Suppressor macrophage (primary cell): ENCODE data around the gene UBE2I.
A peak's percentile ranks its signal among the peaks of the same experiment; 100 is the strongest.
"Not testable (repeated sequence)": the region's sequence is repeated elsewhere in the genome, so short reads cannot be mapped to it uniquely, and the experiment has no call there.

Experiments
- DNase-seq, 4 experiments: peaks; one replicate each; pipeline ENCODE4 v3.0.0-alpha.2; 2020 to 2022

UBE2I gene

GRCh38 chr16:1314399-1315068 is 5.1 kb downstream of the UBE2I start:
- DNase-seq, result no peak

DNA sequence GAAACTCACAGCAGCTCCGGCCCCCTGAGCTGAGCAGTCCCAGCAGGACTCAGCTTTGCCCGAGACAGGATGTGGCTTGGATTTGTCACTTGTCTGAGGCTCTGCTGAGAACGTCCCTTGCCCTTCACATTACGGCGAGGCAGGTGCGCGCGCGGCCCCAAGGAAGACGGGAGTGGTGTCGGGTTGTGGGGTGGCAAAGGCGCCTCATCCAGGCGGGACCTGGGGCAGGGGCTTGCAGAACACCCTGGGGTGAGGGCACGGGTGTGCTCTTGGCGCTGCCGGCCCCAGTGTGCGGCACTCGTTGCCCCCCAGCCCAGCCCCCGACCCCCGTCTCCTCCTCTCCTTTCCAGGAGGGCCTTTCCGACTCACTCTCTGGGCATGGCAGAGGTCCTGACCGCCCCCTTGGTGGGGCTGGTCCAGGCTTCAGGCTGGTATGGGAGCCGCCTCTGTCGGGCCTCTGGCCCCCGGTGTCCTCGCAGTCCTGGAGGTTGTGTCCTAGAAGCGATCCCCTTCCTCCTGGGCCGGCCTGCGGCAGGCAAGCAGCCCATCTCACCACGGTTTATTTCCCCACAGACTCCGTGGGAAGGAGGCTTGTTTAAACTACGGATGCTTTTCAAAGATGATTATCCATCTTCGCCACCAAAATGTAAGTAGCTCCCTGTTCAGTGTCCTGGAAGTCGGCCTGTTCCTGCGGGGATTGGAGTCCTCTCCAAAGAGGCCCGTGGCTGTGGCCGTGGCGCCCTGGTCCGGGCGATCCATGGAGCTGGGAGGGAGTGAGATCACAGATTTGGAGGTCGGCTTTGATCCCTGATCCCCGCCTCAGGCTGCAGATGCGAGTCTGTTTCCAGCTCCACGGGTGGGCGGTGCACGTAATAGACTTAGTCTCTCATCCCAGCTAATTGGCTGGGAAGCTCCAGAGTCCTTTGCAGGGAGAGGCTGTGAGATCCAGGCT is 5.9 kb downstream of the UBE2I start:
- DNase-seq, result no peak

GRCh38 chr16:1316033-1316405 is 6.6 kb downstream of the UBE2I start:
- no peak for DNase-seq

DNA sequence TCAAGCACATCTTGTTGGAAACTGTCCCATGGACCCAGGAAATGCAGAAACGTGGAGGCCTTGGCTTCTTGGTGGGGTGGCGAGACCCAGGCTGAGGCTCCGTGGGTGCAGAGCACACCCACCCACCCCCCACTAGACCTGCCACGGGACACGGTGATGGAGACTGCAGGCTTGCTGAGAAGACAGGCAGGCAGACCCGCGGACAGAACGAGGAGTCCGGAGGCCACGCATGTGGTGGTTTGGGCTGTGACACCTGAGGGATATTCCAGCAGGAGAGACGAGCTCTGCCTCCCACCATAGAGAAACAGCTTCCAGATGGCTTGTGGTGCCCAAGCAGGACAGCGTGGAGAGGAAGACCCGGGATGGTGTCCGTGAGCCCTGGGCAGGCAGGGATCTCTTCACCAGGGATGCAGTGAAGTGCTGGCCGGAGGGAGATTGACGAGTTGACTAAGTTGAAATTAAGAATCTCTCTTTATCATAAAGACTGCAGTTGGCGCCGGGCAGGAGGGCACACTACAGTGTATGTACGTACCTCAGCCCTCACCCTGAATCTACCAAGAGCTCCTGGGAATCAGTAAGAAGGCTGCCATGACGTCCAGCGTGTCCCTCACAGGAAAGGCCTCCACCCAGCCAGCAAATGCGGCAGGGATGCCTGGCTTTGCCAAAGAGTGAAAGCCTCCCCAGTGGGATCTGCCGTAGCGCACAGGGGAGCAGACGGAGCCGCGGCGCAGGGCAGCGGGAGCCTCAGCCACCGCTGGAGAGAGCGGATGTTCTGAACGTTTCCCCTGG is 8.2 kb downstream of the UBE2I start:
- no peak for DNase-seq

DNA sequence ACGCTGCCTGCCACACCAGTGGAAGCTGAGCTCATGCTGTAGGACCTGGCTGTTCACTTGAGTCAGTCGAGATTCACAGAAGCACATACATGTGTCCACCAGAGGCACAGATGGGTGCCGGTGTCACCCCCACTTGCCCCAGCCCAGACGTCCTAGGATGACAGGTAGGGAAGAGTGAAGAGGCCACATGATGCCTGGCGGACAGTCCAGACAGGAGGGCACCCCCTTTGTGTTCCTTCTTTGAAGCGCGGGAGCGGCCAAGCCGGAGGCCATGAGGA is 8.8 kb downstream of the UBE2I start:
- DNase-seq, result no peak

DNA sequence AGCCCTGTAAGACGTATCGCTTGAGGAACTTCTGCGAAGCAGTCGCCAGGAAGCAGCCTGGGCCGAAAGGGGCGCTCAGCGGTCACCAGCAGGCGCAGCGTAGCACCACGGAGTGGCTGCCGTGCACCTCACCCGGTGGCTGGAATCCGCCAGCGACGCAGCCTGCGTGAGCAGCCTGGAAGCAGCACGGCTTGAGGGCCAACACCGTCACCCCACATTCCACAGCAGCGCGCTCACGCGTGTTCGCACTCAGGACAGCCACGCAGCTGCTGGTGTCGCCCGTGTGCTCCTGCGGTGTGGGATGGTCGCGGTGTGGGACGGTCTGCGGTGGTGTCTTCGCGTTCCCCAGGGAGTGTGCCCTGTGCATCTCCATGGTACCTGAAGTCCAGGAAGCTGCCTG is 9.6 kb downstream of the UBE2I start:
- DNase-seq, result no peak

DNA sequence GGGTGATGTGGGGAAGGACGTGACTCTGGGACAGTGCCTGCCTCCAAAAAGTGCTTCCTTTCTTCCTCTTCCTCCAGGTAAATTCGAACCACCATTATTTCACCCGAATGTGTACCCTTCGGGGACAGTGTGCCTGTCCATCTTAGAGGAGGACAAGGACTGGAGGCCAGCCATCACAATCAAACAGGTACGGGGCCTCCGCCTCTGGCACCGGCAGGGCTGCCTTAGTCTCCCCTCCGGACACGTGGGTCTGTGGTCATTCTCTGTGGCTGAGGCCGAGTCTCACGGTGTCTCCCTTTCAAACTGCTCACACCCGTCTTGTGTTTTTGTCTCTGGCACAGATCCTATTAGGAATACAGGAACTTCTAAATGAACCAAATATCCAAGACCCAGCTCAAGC is 10.7 kb downstream of the UBE2I start:
- DNase-seq, result no peak

DNA sequence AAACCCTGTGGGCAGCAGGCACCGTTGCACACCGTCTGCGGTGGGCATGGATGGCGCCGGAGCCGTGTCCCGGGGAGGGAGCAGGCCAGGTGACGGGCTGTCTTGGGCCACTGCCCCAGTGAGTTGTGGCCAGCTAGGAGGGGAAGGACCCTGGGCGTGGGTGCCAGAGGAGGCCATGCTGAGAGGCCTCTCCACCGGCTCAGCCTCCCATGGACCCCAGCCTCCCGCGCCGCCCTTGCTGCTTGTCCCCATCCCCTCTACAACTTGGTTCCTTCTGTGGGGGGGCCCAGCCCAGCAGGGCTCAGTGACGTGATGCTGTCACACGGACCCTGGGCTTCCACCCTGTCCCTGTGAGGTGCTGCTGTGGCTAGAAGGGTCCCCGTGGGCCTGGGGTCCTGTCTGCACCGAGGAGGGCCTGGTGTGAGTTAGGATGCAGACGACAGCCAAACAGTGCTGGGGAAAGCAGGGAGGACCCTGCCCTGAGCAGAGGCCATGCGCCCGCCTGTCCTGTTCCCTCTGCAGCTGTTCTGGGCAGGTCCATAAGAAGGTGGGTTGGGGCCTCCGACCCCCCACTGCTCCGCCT is 11.3 kb downstream of the UBE2I start:
- DNase-seq, result no peak

DNA sequence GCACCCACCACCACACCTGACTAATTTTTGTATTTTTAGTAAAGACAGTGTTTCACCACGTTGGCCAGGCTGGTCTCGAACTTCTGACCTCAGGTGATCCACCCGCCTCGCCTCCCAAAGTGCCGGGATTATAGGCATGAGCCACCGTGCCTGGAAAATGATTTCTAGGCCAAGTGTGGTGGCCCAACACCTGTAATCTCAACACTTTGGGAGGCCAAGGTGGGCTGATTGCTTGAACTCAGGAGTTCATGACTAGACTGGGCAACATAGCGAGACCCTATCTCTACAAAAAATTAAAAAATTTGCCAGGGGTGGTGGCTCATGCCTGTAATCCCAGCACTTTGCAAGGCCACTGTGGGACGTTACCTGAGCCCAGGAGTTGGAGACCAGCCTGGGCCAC is 13.0 kb downstream of the UBE2I start:
- no peak for DNase-seq

DNA sequence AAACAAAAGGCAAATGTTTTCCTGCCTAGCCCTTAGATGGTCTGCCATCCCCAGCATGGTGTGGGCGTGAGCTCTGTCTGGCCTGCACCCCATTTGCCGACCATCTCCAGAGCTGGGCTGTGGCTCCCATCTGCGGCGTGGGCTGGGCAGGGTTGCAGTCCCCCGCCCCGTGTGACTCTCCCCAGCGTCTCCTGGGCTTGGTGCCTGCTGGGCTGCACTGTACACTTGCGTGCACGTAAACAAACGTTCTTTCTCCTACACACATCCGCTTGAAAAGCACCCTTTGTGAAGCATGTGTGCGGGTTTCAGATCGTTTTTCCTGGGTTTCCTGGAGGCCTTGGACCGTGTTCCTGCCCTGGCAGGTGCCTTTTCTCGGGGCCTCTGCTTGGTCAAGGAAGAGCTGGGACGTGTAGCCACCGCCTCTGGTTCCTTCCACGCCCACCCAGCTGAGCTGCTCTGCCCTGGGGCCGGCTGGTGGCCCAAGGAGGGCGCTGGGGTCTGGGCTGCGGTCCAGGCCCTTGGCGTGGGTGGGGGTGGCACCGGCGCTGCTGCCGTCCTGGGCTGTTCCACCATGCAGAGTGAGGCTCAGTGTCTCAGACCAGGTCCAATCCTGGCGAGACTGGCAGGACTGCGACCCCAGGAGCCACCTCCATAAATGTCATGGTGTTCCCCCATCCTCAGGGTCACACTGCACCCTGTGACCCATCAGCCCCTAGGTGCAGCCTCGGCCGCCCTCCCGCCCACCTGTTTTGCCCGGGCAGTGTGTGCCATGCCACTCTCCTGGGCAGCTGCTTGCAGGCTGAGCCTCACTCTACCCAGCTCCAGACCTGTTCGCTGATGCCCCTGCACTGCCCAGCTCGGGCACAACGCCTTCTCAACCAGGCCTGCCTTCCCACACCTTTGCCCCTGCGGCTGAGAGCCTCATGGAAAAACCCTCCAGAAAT is 14.1 kb downstream of the UBE2I start:
- DNase-seq, result no peak

DNA sequence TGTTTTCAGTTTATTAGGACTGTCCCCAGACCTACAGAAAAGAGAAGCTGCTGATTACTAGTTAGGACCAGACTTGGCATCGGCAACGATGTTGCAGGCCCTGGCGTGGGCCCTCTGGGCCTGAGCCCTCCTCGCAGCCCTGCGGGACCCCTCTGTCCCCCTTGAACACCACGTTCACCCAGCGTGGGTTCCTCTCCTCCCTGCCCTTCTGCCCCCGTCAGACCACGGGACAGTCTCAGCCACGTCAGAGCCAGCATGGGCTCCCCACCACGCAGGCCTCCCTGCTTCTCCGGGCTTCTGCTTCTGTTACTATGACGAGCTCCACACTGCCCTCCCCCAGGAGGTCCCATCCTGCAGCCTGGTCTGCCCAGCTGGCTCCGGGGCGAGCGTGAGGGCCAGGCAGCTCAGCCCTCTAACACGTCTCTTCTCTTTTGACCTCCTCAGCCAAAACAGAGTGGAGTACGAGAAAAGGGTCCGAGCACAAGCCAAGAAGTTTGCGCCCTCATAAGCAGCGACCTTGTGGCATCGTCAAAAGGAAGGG is 14.9 kb downstream of the UBE2I start:
- DNase-seq, result no peak

DNA sequence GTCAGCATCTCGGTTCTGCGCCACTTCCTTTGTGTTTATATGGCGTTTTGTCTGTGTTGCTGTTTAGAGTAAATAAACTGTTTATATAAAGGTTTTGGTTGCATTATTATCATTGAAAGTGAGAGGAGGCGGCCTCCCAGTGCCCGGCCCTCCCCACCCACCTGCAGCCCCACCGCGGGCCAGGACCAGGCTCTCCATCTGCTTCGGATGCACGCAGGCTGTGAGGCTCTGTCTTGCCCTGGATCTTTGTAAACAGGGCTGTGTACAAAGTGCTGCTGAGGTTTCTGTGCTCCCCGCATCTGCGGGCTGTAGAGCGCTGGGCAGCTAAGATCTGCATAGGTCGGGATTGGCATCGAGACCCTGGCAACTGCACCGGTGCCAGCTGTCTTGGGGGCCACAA is 15.8 kb downstream of the UBE2I start:
- DNase-seq, result no peak

GRCh38 chr16:1325673-1326371 is 16.4 kb downstream of the UBE2I start:
- DNase-seq, result no peak

DNA sequence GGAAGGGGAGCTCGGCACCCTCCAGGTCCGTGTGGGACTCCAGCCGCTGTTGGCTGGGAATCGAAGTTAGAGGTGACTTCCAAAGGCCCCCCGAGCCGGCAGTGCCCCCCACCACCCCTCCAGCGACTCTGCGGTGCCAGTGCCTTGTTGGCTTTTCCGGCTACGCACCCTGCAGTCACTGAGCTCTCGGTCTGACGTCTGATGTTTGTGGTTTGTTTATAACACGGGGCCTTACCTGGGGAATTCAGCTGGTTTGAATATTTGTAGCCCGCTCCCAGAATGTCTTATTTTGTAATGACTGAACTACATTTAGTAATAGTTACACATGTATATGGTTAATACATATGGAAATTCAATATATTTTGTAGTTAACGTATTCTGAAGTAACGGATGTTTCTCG is 17.0 kb downstream of the UBE2I start:
- no peak for DNase-seq

GRCh38 chr16:1326946-1327618 is 17.6 kb downstream of the UBE2I start:
- DNase-seq, result no peak

DNA sequence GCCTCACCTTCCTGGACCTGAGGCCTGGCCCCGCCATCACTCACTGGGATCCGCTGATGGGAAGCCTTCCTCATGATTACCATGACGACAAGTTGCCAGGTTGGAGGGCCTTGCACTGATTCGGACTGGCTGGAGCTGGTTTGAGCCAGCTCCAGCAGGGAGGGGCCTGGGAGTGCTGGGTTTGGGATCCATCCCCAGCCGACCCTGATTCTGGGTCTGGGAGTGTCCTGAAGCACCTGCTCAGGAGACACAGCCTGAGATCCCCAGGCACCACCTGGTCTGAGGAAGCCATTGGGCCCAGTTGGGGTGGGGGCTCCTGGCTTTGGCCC is 18.1 kb downstream of the UBE2I start:
- DNase-seq, result no peak

DNA sequence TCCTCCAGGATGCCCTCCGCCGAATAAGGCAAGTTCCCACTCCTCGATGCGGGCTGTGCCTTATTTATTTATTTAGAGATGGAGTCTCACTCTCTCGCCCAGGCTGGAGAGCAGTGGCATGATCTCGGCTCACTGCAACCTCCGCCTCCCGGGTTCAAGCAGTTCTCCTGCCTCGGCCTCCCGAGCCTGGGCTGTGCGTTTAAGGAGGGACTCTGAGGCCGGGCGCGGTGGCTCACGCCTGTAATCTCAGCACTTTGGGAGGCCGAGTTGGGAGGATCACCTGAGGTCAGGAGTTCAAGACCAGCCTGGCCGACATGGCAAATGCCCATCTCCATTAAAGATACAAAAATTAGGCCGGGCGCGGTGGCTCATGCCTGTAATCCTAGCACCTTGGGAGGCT is 18.7 kb downstream of the UBE2I start:
- DNase-seq, result not testable (repeated sequence)

- not testable (repeated sequence) for DNase-seq
Observed at GRCh38 chr16:1328961-1329360, 19.5 kb downstream of the UBE2I start.

GRCh38 chr16:1330260-1330914 is 21.0 kb downstream of the UBE2I start:
- peak in 3 of 4 experiments; percentile 21 to 39 (median 26) for DNase-seq
